Measurements from ENCODE around the gene ZNF385D. TPM values are rescaled to one million over a fixed set of nuclear protein-coding genes. Genes with fewer than 3 reads are reported as not detected.

Gene ZNF385D
- total and polyA plus RNA-seq, 8 donors, result 0.42 to 4.0 (median 1.1) TPM

DNA sequence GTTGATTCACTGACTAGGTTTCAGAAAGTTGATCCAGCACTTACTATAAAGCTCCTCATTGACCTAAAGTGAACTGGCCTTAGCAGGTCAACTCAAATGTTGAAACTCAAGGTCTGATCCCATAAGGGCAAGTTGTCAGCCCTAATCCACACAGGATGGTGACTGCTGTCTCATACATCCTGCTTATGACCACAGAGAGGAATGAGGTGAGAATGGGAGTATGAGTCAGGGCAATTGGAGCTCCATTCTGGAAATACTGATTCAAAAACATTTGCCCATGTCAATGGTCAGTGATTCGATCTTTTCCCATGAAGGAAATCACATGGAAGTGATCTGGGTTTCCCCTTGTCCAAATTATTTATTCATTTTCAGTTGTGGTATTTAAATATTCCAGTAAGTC, 78.7 kb downstream of the ZNF385D start:
- no peak for FAIRE-seq
- no peak for ATAC-seq
- intact Hi-C loops (cut with DNase I), result no loop called here
- no peaks in the 10 kb centered on the region for H3K36me3 ChIP-seq
- H3K4me3 ChIP-seq, result no peak overlapping the region
- TF ChIP-seq, protein P1, sequence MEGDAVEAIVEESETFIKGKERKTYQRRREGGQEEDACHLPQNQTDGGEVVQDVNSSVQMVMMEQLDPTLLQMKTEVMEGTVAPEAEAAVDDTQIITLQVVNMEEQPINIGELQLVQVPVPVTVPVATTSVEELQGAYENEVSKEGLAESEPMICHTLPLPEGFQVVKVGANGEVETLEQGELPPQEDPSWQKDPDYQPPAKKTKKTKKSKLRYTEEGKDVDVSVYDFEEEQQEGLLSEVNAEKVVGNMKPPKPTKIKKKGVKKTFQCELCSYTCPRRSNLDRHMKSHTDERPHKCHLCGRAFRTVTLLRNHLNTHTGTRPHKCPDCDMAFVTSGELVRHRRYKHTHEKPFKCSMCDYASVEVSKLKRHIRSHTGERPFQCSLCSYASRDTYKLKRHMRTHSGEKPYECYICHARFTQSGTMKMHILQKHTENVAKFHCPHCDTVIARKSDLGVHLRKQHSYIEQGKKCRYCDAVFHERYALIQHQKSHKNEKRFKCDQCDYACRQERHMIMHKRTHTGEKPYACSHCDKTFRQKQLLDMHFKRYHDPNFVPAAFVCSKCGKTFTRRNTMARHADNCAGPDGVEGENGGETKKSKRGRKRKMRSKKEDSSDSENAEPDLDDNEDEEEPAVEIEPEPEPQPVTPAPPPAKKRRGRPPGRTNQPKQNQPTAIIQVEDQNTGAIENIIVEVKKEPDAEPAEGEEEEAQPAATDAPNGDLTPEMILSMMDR (IDR thresholded peaks at IDR 0.05), result no peak
- no peak overlapping the region for H3K27ac ChIP-seq
- H3K4me1 ChIP-seq, result no peaks in the 10 kb centered on the region
- H3K9me3 ChIP-seq, result no peaks in the 10 kb centered on the region
- no peak for DNase-seq
- WGBS, 2 donors, result 61 to 72% methylated on average over 1 of the region's 1 CpG
- no peaks in the 10 kb centered on the region for H3K27me3 ChIP-seq

DNA sequence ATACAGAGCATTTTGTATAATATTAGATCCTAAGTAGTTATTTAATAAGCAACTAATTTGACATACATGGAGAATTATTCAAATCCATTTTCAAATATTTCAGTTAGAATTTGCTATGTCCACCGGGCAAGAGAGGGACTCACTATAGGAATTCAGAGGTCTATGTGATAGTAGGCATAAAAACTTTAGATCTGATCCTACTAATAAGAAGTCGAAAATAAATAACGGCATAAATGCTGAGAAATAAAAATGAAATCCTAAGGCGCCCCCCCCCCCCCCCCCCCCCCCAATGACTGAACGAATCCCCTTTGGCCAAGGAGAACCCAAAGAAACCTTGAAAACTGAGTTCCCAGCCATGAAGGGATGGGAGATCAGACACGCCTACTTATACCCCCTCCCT, 80.6 kb downstream of the ZNF385D start:
- Histone ChIP-seq H3K4me1 (no peaks in the 10 kb centered on the region), H3K27ac (no peak overlapping the region), H3K9me3 (no peaks in the 10 kb centered on the region), H3K27me3 (no peaks in the 10 kb centered on the region), H3K36me3 (no peaks in the 10 kb centered on the region), H3K4me3 (no peak overlapping the region)
- ATAC-seq (no peak), FAIRE-seq (no peak), DNase-seq (no peak)
- intact Hi-C loops (cut with DNase I), result no loop called here
- TF ChIP-seq, protein P1 (IDR thresholded peaks at IDR 0.05), result no peak
- whole genome bisulfite sequencing, 2 donors, result 60 to 85% methylated on average over 5 to 6 of the region's 6 CpGs

DNA sequence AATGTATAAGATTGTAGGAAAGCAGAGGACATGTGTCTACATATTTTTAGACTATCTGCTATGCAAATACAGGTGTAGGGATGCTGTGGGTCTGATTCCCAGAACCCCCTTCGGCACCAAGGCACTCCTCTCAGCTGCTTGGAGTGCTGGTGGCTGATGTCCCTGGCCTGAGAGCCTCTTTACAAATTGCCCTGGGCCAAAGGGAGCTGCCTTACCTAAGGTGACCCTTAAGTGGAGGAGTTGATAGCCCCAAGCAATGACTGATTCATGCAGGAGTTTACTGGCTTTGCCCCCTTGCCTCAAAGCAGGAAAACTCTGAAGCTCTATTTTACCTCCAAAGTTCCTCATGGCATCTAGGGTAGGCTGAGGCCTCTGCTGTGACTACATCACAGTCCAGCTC, 83.0 kb downstream of the ZNF385D start:
- Histone ChIP-seq H3K4me3 (no peak overlapping the region), H3K27ac (no peak overlapping the region), H3K36me3 (no peaks in the 10 kb centered on the region), H3K4me1 (no peaks in the 10 kb centered on the region), H3K27me3 (no peaks in the 10 kb centered on the region), H3K9me3 (no peaks in the 10 kb centered on the region)
- 44 to 56% methylated on average over 1 of the region's 1 CpG for WGBS, 2 donors
- TF ChIP-seq, protein P1 (IDR thresholded peaks at IDR 0.05), result no peak
- intact Hi-C loops (cut with DNase I), result no loop called here
- DNase-seq, result no peak
- no peak for FAIRE-seq
- ATAC-seq, result no peak

DNA sequence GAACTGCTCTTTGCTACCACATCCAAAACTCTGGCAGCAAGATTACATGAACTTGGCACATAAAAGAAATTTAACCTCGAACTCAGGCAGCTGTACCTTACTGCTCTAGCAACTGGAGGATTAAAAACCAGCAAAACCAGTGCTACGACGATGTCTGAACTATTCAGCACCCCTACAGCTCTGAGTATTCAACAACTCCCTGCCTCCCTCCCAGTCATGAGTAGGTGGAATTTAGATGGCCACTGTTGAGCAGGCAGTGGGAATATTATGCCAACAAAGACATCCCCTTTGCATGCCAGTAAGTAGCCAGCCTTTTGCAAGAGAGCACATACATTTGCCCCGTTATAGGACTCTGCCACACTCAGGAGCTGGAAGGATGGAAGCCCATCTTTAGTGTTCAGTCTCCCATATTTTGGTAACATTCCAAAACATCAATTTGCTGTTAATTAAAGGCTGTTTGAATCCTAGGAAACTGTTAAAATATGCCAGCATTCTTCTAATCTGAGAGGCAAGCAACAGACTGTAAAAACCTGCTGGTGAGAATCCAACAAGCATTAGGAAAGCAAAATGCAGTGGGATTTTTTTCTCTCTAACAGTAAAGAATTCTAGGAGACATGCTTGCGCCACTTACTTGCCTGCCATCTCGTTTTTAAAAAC, 85.4 kb downstream of the ZNF385D start:
- FAIRE-seq, result no peak

DNA sequence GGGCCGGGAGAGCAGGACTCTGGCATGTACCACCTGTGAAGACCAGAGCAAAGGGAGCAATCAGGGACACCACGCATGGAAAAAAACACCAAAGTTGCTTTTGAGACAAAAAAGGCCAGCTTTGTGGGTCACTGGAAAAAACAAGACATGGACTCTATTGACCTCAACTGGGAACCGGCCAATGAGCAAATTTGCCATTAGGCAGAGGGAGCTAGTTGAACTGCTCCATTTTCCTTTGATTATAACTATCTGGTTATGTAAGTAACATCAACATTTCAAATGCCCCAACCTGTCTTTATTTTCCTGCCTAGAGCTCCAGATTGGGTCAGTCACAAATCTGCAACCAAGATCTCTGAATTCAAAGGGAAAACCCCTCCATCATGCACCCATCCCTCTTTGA, 86.0 kb downstream of the ZNF385D start:
- H3K27ac ChIP-seq, result no peak overlapping the region
- no peak for ATAC-seq
- FAIRE-seq, result no peak

More for the DNA sequence above, 85.4 kb downstream of the ZNF385D start:
- 32 to 43% methylated on average over 6 of the region's 6 CpGs for WGBS, 2 donors
- TF ChIP-seq, protein P1 (IDR thresholded peaks at IDR 0.05), result no peak
- no peaks in the 10 kb centered on the region for H3K9me3 ChIP-seq
- DNase-seq (no peak), ATAC-seq (no peak)
- H3K27ac ChIP-seq, result no peak overlapping the region
- no peaks in the 10 kb centered on the region for H3K36me3 ChIP-seq
- H3K4me3 ChIP-seq, result no peak overlapping the region
- no peaks in the 10 kb centered on the region for H3K4me1 ChIP-seq
- no peaks in the 10 kb centered on the region for H3K27me3 ChIP-seq
- intact Hi-C loops (cut with DNase I), result no loop called here

More for the DNA sequence above, 86.0 kb downstream of the ZNF385D start:
- Histone ChIP-seq H3K4me3 (no peak overlapping the region), H3K9me3 (no peaks in the 10 kb centered on the region), H3K36me3 (no peaks in the 10 kb centered on the region), H3K27me3 (no peaks in the 10 kb centered on the region), H3K4me1 (no peaks in the 10 kb centered on the region)
- TF ChIP-seq, protein P1 (IDR thresholded peaks at IDR 0.05), result no peak
- no peak for DNase-seq
- intact Hi-C loops (cut with DNase I), result no loop called here
- 79 to 87% methylated on average over 3 of the region's 3 CpGs for WGBS, 2 donors

All from pancreas (tissue), 10 donors.